OCI-LY1 (cell line): ENCODE measurements around the gene TREML1.

ENCODE experiments used
- H2AFZ ChIP-seq: fragments of 200-600 bp; sonication (generic), shearing (Covaris generic); 2 replicates; pipeline ENCODE4 v1.6.0; 2014; ENCODE audit warnings: antibody characterized with exemption, mild to moderate bottlenecking, low read length
- H3F3A ChIP-seq: fragments of 200-600 bp; sonication (generic), shearing (Covaris generic); 2 replicates; pipeline ENCODE4 v1.6.0; 2014; ENCODE audit warnings: mild to moderate bottlenecking, antibody characterized with exemption, low read length, moderate library complexity; ENCODE audit not compliant: insufficient read depth
- H3K27ac ChIP-seq: fragments of 200-600 bp; sonication (generic); 2 replicates; pipeline ENCODE4 v1.5.1; 2014; ENCODE audit warnings: low read length, mixed run types, mild to moderate bottlenecking, low read depth; ENCODE audit not compliant: poor library complexity, severe bottlenecking
- H3K27me3 ChIP-seq: fragments of 200-600 bp; sonication (generic); 2 replicates; pipeline ENCODE4 v1.6.0; 2014; ENCODE audit warnings: antibody characterized with exemption, mild to moderate bottlenecking, low read length, moderate library complexity; ENCODE audit not compliant: insufficient read depth
- H3K36me3 ChIP-seq: fragments of 200-600 bp; sonication (generic); 2 replicates; pipeline ENCODE4 v1.6.1; 2014; ENCODE audit warnings: mild to moderate bottlenecking, antibody characterized with exemption, low read length, moderate library complexity, mixed read lengths; ENCODE audit not compliant: insufficient read depth
- H3K4me1 ChIP-seq: fragments of 200-600 bp; sonication (generic); 2 replicates; pipeline ENCODE4 v1.5.1; 2014; ENCODE audit warnings: mild to moderate bottlenecking, low read length, moderate library complexity; ENCODE audit not compliant: insufficient read depth, severe bottlenecking
- H3K4me2 ChIP-seq: fragments of 200-600 bp; sonication (generic), shearing (Covaris generic); 2 replicates; pipeline ENCODE4 v1.6.1; 2014; ENCODE audit warnings: low read length
- H3K4me3 ChIP-seq: fragments of 200-600 bp; sonication (generic); 2 replicates; pipeline ENCODE4 v1.5.1; 2014; ENCODE audit warnings: low read length, low read depth, mild to moderate bottlenecking, mixed read lengths; ENCODE audit not compliant: poor library complexity, severe bottlenecking
- H3K79me2 ChIP-seq: fragments of 200-600 bp; shearing (Covaris generic); 2 replicates; pipeline ENCODE4 v1.6.1; 2016; ENCODE audit warnings: mixed run types, low read length, mixed read lengths; ENCODE audit not compliant: insufficient read depth
- H3K9ac ChIP-seq: fragments of 200-600 bp; sonication (generic), shearing (Covaris generic); 2 replicates; pipeline ENCODE4 v1.6.1; 2014; ENCODE audit warnings: mild to moderate bottlenecking, low read length, mixed read lengths
- H3K9me2 ChIP-seq: fragments of 200-600 bp; sonication (generic), shearing (Covaris generic); 2 replicates; pipeline ENCODE4 v1.6.1; 2014; ENCODE audit warnings: low read depth, mild to moderate bottlenecking, low read length, mixed read lengths
- H3K9me3 ChIP-seq: fragments of 200-600 bp; shearing (Covaris generic); 2 replicates; pipeline ENCODE4 v1.6.1; 2014; ENCODE audit warnings: low read length, mixed read lengths
- H4K20me1 ChIP-seq: fragments of 200-600 bp; sonication (generic), shearing (Covaris generic); 2 replicates; pipeline ENCODE4 v1.6.0; 2016; ENCODE audit warnings: mild to moderate bottlenecking, low read length; ENCODE audit not compliant: insufficient read depth
- EZH2 ChIP-seq: fragments of 200-600 bp; sonication (generic), shearing (Covaris generic); IDR thresholded peaks from 2 replicates; pipeline ENCODE4 v1.8.0; 2017; ENCODE audit warnings: borderline replicate concordance, mixed run types, mild to moderate bottlenecking, antibody characterized with exemption, low read length, moderate library complexity, mixed read lengths
- TF ChIP-seq, protein P1 (sequence below): fragments of 200-600 bp; sonication (generic), shearing (Covaris generic); IDR thresholded peaks from 2 replicates; pipeline ENCODE4 v1.5.1; 2017; ENCODE audit warnings: mild to moderate bottlenecking, antibody characterized with exemption, low read length, moderate library complexity, mixed read lengths

Gene TREML1, protein sequence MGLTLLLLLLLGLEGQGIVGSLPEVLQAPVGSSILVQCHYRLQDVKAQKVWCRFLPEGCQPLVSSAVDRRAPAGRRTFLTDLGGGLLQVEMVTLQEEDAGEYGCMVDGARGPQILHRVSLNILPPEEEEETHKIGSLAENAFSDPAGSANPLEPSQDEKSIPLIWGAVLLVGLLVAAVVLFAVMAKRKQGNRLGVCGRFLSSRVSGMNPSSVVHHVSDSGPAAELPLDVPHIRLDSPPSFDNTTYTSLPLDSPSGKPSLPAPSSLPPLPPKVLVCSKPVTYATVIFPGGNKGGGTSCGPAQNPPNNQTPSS

DNA sequence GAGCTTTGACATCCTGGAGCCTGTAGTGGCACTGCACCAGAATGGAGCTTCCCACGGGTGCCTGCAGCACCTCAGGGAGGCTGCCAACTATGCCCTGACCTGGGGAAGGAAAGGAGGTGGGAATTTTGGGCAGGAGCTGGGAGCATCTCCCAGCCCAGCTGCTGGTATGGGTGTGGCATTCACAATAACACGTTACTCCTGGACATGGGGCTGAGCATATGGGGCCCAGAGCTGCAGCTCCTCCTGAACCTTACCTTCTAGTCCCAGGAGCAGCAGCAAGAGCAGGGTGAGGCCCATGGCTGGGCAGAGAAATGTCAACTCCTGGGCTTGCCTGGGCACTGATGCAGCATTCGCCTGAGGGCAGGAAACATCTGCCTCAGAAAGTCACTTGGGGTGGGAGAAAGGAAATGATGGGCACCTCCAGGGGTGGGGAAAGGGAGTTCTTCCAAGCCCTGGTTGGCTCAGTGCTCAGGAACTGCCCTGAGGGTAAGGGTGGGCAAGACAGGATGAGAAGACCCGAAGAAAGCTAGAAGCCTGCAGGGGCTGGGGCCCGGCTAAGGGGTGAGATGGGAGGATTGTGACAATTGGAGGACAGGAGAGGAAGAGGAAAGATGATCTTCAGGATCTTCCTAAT, at the start of gene TREML1:
Gene TREML1 (minus strand): TSS at position 356 of the 634 bp plus-strand sequence. CDS start 59 bp downstream, at position 297.
- no peak within 1 kb of the TSS for H3K27ac ChIP-seq
- no peak within 1 kb of the TSS for H2AFZ ChIP-seq
- H3K79me2 ChIP-seq: no peaks in the 10 kb centered on the region
- no peaks in the 10 kb centered on the region for H3F3A ChIP-seq
- H3K4me2 ChIP-seq: no peak within 1 kb of the TSS
- no peaks in the 10 kb centered on the region for H4K20me1 ChIP-seq
- no peaks in the 10 kb centered on the region for H3K36me3 ChIP-seq
- no peaks in the 10 kb centered on the region for H3K9me3 ChIP-seq
- no peak within 1 kb of the TSS for H3K4me3 ChIP-seq
- no peak within 1 kb of the TSS for H3K9ac ChIP-seq
- no peaks in the 10 kb centered on the region for H3K27me3 ChIP-seq
- no peaks in the 10 kb centered on the region for H3K9me2 ChIP-seq
- TF ChIP-seq, protein P1, sequence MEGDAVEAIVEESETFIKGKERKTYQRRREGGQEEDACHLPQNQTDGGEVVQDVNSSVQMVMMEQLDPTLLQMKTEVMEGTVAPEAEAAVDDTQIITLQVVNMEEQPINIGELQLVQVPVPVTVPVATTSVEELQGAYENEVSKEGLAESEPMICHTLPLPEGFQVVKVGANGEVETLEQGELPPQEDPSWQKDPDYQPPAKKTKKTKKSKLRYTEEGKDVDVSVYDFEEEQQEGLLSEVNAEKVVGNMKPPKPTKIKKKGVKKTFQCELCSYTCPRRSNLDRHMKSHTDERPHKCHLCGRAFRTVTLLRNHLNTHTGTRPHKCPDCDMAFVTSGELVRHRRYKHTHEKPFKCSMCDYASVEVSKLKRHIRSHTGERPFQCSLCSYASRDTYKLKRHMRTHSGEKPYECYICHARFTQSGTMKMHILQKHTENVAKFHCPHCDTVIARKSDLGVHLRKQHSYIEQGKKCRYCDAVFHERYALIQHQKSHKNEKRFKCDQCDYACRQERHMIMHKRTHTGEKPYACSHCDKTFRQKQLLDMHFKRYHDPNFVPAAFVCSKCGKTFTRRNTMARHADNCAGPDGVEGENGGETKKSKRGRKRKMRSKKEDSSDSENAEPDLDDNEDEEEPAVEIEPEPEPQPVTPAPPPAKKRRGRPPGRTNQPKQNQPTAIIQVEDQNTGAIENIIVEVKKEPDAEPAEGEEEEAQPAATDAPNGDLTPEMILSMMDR: no peak
- TF ChIP-seq EZH2: no peak
- no peaks in the 10 kb centered on the region for H3K4me1 ChIP-seq

DNA sequence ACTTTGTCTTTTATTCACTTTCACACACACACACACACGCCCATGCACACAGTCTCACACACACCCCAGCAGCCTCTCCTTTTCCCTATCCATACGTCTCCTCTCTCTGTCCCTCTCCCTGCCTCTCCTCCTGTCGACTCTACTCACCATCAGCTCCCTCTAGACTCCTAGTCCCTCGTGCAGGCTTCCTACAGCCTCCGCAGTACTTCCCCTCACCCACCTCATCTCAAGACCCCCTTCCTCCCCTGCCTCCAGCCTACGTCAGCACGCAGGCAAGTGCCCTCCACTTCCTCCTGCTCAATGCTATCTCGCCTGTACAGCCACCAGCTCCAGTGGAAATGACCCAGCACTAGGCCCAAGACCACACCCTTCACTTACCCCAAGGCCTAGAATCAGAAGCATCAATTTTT, 47.6 kb upstream of the TREML1 start:
- H3K27ac ChIP-seq: peak overlapping the region; percentile 73
- no peaks in the 10 kb centered on the region for H3K27me3 ChIP-seq
- H4K20me1 ChIP-seq: no peaks in the 10 kb centered on the region
- H3K4me1 ChIP-seq: peaks cover 27% of the 10 kb centered on the region
- no peaks in the 10 kb centered on the region for H3K36me3 ChIP-seq
- TF ChIP-seq EZH2: no peak
- TF ChIP-seq, protein P1: no peak
- no peak overlapping the region for H2AFZ ChIP-seq
- no peaks in the 10 kb centered on the region for H3K9me2 ChIP-seq
- H3K4me3 ChIP-seq: peak overlapping the region; percentile 25
- no peak overlapping the region; the same call in 1 of the 2 replicates for H3K9ac ChIP-seq
- H3K9me3 ChIP-seq: no peaks in the 10 kb centered on the region
- H3K79me2 ChIP-seq: no peaks in the 10 kb centered on the region
- peak overlapping the region; percentile 48; the same call in 1 of the 2 replicates for H3K4me2 ChIP-seq
- no peaks in the 10 kb centered on the region for H3F3A ChIP-seq

DNA sequence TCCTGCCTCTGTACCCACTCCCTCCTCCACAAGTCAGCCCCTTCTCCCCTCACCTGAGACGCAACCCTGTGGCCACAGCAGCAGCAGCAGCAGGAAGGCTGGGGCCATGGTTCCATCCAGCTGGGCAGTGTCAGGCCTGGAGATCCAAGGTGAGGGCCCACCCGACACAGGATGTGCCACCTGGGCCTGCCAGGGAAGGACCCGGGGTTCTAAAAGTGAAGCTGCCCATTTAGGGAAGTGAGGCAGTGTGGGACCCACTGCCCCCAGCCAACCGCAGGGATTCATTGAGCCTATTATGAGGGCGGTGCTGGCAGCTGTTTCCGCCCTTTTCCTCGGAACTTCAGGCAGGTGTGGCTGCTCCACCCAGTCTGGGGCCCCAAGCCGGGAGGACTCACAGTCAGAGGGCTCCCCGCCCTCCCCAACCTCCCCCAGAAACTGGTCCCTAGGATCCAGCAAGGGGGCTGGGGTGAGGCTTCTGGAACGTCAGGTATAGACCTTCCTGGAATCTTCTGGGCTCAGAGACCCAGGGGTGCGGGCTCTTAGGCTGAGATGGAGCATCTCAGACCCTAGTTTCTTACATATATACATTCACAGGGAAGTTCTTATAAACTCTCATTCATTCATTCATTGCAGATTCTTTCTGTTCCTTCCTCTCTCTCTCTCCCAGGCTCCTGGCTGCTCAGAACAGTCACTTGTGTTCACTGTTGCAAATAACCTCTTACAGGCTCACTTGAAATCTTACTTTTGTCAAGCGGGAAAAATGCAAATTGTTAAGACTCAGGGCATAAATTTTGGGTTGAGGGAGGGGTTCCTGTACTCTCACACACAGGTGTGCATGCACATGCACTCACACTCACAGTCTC, 47.0 kb upstream of the TREML1 start, which contains the start of gene TREML2:
Gene TREML2 (minus strand): TSS at position 249 of the 863 bp plus-strand sequence. CDS start 141 bp downstream, at position 108.
- Histone ChIP-seq H3K79me2 (no peaks in the 10 kb centered on the region), H3F3A (no peaks in the 10 kb centered on the region), H3K9me3 (no peaks in the 10 kb centered on the region), H4K20me1 (no peaks in the 10 kb centered on the region), H3K27ac (peak within 1 kb of the TSS; percentile 73), H3K9ac (peak within 1 kb of the TSS; percentile 16; the same call in 1 of the 2 replicates), H3K9me2 (no peaks in the 10 kb centered on the region), H2AFZ (no peak within 1 kb of the TSS), H3K4me1 (peaks cover 27% of the 10 kb centered on the region), H3K36me3 (no peaks in the 10 kb centered on the region), H3K4me2 (peak within 1 kb of the TSS; percentile 48), H3K27me3 (no peaks in the 10 kb centered on the region), H3K4me3 (peak within 1 kb of the TSS; percentile 25)
- TF ChIP-seq, protein P1: no peak
- no peak for TF ChIP-seq EZH2
